GM12878 (cell line): Measurements from ENCODE around the gene EEF2KMT. TPM values are rescaled to one million over a fixed set of nuclear protein-coding genes. Genes with fewer than 3 reads are reported as not detected.

ENCODE experiments used
- ATAC-seq: fragments of 200-7000 bp; cut with Tn5 transposase; 3 replicates; pipeline ENCODE4 v1.9.1; 2020; ENCODE audit warnings: mild to moderate bottlenecking, moderate library complexity
- BruUV-seq: library from RNA; stranded (reverse); fragments of 400-500 nt; replicated peaks from 2 replicates; lab custom pipeline; 2021; lab: Mats Ljungman, UMichigan
- CTCF ChIA-PET: fragments of 300-600 bp; sonication (Branson Sonifier 250); formaldehyde crosslinking; extraction: SDS; loops from one replicate; lab custom pipeline; 2021; ENCODE audit warnings: inconsistent platforms; lab: Yijun Ruan, JAX
- POLR2A ChIA-PET: fragments of 350-600 bp; formaldehyde crosslinking; extraction: SDS; loops from one replicate; lab custom pipeline; 2021; ENCODE audit warnings: inconsistent platforms; lab: Charles Lee
- RAD21 ChIA-PET: fragments of 300-600 bp; sonication (Branson Sonifier 250); formaldehyde crosslinking; loops from one replicate; lab custom pipeline; 2023; ENCODE audit warnings: antibody characterized with exemption; ENCODE audit not compliant: unreplicated experiment; lab: Charles Lee
- SMC1A ChIA-PET: fragments of 300-600 bp; sonication (Branson Sonifier 250); formaldehyde crosslinking; loops from one replicate; lab custom pipeline; 2023; ENCODE audit not compliant: unreplicated experiment, uncharacterized antibody; lab: Charles Lee
- DNase-seq: peaks from one replicate; pipeline ENCODE4 v3.0.0-alpha.2; 2011; ENCODE audit warnings: low read depth, low spot score
- FAIRE-seq: peaks from 3 replicates; lab custom pipeline; 2011; peaks lifted over from hg19 to GRCh38; lab: Jason Lieb, UNC
- H2AFZ ChIP-seq: 2 replicates; pipeline ENCODE4 v1.6.0; 2011; ENCODE audit warnings: low read depth, low read length, control low read depth; ENCODE audit not compliant: control insufficient read depth
- H3K27ac ChIP-seq: 2 replicates; pipeline ENCODE4 v1.5.1; 2011; ENCODE audit warnings: control low read depth; ENCODE audit not compliant: control insufficient read depth, insufficient read depth
- H3K27me3 ChIP-seq, 2 experiments: replicated peaks in 1 of 2; 2 replicates each; pipeline versions ENCODE4 v1.6.0 to v1.6.1; 2011; ENCODE audit warnings: low read length in 1 of 2; ENCODE audit not compliant: control insufficient read depth in 2 of 2, insufficient read depth in 2 of 2
- H3K36me3 ChIP-seq, 2 experiments: 2 replicates each; pipeline ENCODE4 v1.5.1; 2011; ENCODE audit warnings: low read length in 1 of 2; ENCODE audit not compliant: control insufficient read depth in 2 of 2, insufficient read depth in 2 of 2
- H3K4me1 ChIP-seq: 2 replicates; pipeline ENCODE4 v1.6.1; 2011; ENCODE audit warnings: mild to moderate bottlenecking, low read length, moderate library complexity, mixed read lengths; ENCODE audit not compliant: control insufficient read depth, insufficient read depth
- H3K4me2 ChIP-seq: 2 replicates; pipeline ENCODE4 v1.6.0; 2011; ENCODE audit warnings: control low read depth; ENCODE audit not compliant: control insufficient read depth, insufficient read depth
- H3K4me3 ChIP-seq: fragments of 200-600 bp; sonication (generic); 2 replicates; pipeline ENCODE4 v1.5.1; 2016
- H3K79me2 ChIP-seq: 2 replicates; pipeline ENCODE4 v1.6.0; 2011; ENCODE audit warnings: low read length; ENCODE audit not compliant: control insufficient read depth, insufficient read depth
- H3K9ac ChIP-seq: 2 replicates; pipeline ENCODE4 v1.8.0; 2011; ENCODE audit warnings: low read length, control low read depth, mixed read lengths; ENCODE audit not compliant: control insufficient read depth, insufficient read depth
- H3K9me3 ChIP-seq: replicated peaks from 3 replicates; pipeline ENCODE4 v1.5.1; 2011; ENCODE audit warnings: mild to moderate bottlenecking, low read length; ENCODE audit not compliant: control insufficient read depth, insufficient read depth
- H4K20me1 ChIP-seq: 2 replicates; pipeline ENCODE4 v1.6.0; 2011; ENCODE audit not compliant: control insufficient read depth, insufficient read depth
- BCL11A ChIP-seq: IDR thresholded peaks from 2 replicates; pipeline ENCODE4 v1.6.1; 2011; ENCODE audit warnings: low read depth, low read length
- CBX3 ChIP-seq: fragments of 200-600 bp; sonication (generic); IDR thresholded peaks from 2 replicates; pipeline ENCODE4 v1.6.1; 2016; ENCODE audit warnings: low read depth, borderline replicate concordance
- CBX5 ChIP-seq: sonication (generic); IDR thresholded peaks from 2 replicates; pipeline ENCODE4 v1.6.1; 2016; ENCODE audit warnings: low read depth, moderate library complexity, mild to moderate bottlenecking, inconsistent platforms
- FOS ChIP-seq: IDR thresholded peaks from 3 replicates; pipeline ENCODE4 v1.6.1; 2011; ENCODE audit warnings: borderline replicate concordance; ENCODE audit not compliant: insufficient read length; ENCODE audit errors: extremely low read depth
- HDAC6 ChIP-seq: fragments of 200-600 bp; sonication (generic); IDR thresholded peaks from one replicate; pipeline ENCODE4 v1.8.0; 2017; ENCODE audit warnings: antibody characterized with exemption; ENCODE audit not compliant: unreplicated experiment
- LARP7 ChIP-seq: fragments of 450-650 bp; IDR thresholded peaks from 2 replicates; pipeline ENCODE4 v1.6.1; 2017; ENCODE audit warnings: mild to moderate bottlenecking
- MYB ChIP-seq: fragments of 150-350 bp; IDR thresholded peaks from 2 replicates; pipeline ENCODE4 v1.6.1; 2014; ENCODE audit warnings: mild to moderate bottlenecking, low read depth, low read length, borderline replicate concordance
- RUNX3 ChIP-seq: IDR thresholded peaks from 2 replicates; pipeline ENCODE4 v1.6.1; 2012; ENCODE audit warnings: low read length, inconsistent platforms
- SIX5 ChIP-seq: IDR thresholded peaks from 2 replicates; pipeline ENCODE4 v1.6.1; 2011; ENCODE audit warnings: mild to moderate bottlenecking, low read depth, low read length, moderate library complexity; ENCODE audit not compliant: severe bottlenecking
- SMC3 ChIP-seq: IDR thresholded peaks from 2 replicates; pipeline ENCODE4 v1.6.1; 2011; ENCODE audit warnings: low read length, improper control_type of control experiment, borderline replicate concordance
- WGBS: methylation state at CpG from one replicate; pipeline ENCODE4 v1.1.6; 2016; ENCODE audit warnings: low lambda C conversion rate; ENCODE audit not compliant: insufficient replicate concordance, insufficient coverage; ENCODE audit errors: missing lambda C conversion rate; 5-methylcytosine and 5-hydroxymethylcytosine counted together
- in situ Hi-C: fragments of 300-500 bp; cut with MboI; formaldehyde crosslinking; loops from 9 replicates; pipeline ENCODE4 v1.14.3; 2018; ENCODE audit warnings: mixed read lengths
- intact Hi-C: fragments of 100-400 bp; cut with micrococcal nuclease; formaldehyde crosslinking; loops from one replicate; pipeline ENCODE4 v1.14.2; 2022; ENCODE audit not compliant: unreplicated experiment
- polyA plus RNA-seq, 11 experiments: library from polyadenylated mRNA; depleted of rRNA in 4 of 11; unstranded in 6 of 11; stranded (reverse) in 5 of 11; fragments of >200 nt; fragmentation: Nextera tagmentation in 4 of 11; fragmentation: Illumina TruSeq in 1 of 11; extraction: Ambion mirVana in 4 of 11; extraction: Trizol in 1 of 11; gene quantifications; 1 replicate in 1 of 11; 2 replicates in 10 of 11; pipeline versions ENCODE4 v1.2.1 to v1.2.3, GENCODE V29; 2011 to 2016; ENCODE audit warnings: inconsistent platforms in 2 of 11, missing spikeins in 2 of 11, low read depth in 1 of 11
- total RNA-seq, 4 experiments: library from RNA; depleted of rRNA in 3 of 4; stranded (reverse); fragments of >200 nt in 3 of 4; fragmentation: Illumina TruSeq in 1 of 4; extraction: Trizol in 1 of 4; gene quantifications; 2 replicates each; pipeline versions ENCODE4 v1.2.1 to v1.2.3, GENCODE V29; 2013 to 2021
- TF ChIP-seq, protein P1 (sequence below): fragments of 450-650 bp; IDR thresholded peaks from 2 replicates; pipeline ENCODE4 v1.6.1; 2017; ENCODE audit warnings: low read depth, mild to moderate bottlenecking, moderate library complexity
- TF ChIP-seq, protein P2 (sequence below): fragments of 450-650 bp; IDR thresholded peaks from 2 replicates; pipeline ENCODE4 v1.6.1; 2016; ENCODE audit warnings: mild to moderate bottlenecking, moderate library complexity, borderline replicate concordance
- TF ChIP-seq, protein P3 (sequence below): IDR thresholded peaks from 2 replicates; pipeline ENCODE4 v1.6.1; 2012; ENCODE audit warnings: low read depth, low read length, improper control_type of control experiment

EEF2KMT gene
- total and polyA plus RNA-seq, 10 of the 15 experiments (the other 5 are each of a cell fraction or from before 2014, with no cell fraction given) = 3.8 to 28.1 (median 14.3) TPM

DNA sequence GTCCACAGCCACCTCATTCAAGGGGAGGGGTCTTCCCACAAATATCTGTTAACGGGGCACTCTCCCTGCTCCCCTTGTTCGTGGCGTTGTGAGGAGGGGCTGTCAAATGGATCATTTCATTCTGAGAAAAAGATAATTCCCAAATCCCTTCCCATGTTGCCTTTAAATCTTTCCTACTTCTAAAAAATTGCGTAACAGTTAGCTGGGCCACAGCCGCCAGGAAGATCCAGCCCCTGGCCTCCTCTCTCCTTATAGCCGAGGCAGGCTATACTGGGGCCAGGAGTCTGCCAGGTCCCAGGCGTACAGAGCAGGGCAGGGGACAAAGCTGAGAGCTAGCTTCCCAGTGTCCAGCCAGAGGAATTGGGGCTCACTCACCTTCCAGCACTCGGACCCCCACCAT is 32.3 kb downstream of the EEF2KMT start:
- Histone ChIP-seq H3K27me3 (no peaks in the 10 kb centered on the region; a peak in 1 of 4 replicates), H3K4me1 (peaks cover 16% of the 10 kb centered on the region), H3K36me3 (no peaks in the 10 kb centered on the region), H3K4me2 (no peak overlapping the region), H2AFZ (no peak overlapping the region), H3K4me3 (no peak overlapping the region), H3K9ac (no peak overlapping the region), H3K79me2 (no peaks in the 10 kb centered on the region), H3K27ac (no peak overlapping the region), H4K20me1 (no peaks in the 10 kb centered on the region), H3K9me3 (no peaks in the 10 kb centered on the region; the same call in 2 of the 3 replicates)
- 31% methylated on average over 8 of the region's 8 CpGs for WGBS
- DNase-seq = no peak
- TF ChIP-seq CBX5 = no peak
- TF ChIP-seq, protein P1, sequence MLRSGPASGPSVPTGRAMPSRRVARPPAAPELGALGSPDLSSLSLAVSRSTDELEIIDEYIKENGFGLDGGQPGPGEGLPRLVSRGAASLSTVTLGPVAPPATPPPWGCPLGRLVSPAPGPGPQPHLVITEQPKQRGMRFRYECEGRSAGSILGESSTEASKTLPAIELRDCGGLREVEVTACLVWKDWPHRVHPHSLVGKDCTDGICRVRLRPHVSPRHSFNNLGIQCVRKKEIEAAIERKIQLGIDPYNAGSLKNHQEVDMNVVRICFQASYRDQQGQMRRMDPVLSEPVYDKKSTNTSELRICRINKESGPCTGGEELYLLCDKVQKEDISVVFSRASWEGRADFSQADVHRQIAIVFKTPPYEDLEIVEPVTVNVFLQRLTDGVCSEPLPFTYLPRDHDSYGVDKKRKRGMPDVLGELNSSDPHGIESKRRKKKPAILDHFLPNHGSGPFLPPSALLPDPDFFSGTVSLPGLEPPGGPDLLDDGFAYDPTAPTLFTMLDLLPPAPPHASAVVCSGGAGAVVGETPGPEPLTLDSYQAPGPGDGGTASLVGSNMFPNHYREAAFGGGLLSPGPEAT = no peak
- TF ChIP-seq LARP7 = no peak
- TF ChIP-seq CBX3 = no peak
- no peak for TF ChIP-seq HDAC6
- TF ChIP-seq, protein P2, sequence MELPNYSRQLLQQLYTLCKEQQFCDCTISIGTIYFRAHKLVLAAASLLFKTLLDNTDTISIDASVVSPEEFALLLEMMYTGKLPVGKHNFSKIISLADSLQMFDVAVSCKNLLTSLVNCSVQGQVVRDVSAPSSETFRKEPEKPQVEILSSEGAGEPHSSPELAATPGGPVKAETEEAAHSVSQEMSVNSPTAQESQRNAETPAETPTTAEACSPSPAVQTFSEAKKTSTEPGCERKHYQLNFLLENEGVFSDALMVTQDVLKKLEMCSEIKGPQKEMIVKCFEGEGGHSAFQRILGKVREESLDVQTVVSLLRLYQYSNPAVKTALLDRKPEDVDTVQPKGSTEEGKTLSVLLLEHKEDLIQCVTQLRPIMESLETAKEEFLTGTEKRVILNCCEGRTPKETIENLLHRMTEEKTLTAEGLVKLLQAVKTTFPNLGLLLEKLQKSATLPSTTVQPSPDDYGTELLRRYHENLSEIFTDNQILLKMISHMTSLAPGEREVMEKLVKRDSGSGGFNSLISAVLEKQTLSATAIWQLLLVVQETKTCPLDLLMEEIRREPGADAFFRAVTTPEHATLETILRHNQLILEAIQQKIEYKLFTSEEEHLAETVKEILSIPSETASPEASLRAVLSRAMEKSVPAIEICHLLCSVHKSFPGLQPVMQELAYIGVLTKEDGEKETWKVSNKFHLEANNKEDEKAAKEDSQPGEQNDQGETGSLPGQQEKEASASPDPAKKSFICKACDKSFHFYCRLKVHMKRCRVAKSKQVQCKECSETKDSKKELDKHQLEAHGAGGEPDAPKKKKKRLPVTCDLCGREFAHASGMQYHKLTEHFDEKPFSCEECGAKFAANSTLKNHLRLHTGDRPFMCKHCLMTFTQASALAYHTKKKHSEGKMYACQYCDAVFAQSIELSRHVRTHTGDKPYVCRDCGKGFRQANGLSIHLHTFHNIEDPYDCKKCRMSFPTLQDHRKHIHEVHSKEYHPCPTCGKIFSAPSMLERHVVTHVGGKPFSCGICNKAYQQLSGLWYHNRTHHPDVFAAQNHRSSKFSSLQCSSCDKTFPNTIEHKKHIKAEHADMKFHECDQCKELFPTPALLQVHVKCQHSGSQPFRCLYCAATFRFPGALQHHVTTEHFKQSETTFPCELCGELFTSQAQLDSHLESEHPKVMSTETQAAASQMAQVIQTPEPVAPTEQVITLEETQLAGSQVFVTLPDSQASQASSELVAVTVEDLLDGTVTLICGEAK = no peak
- no peak for TF ChIP-seq MYB
- TF ChIP-seq BCL11A = no peak
- no peak for TF ChIP-seq SMC3
- TF ChIP-seq, protein P3, sequence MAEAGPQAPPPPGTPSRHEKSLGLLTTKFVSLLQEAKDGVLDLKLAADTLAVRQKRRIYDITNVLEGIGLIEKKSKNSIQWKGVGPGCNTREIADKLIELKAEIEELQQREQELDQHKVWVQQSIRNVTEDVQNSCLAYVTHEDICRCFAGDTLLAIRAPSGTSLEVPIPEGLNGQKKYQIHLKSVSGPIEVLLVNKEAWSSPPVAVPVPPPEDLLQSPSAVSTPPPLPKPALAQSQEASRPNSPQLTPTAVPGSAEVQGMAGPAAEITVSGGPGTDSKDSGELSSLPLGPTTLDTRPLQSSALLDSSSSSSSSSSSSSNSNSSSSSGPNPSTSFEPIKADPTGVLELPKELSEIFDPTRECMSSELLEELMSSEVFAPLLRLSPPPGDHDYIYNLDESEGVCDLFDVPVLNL = no peak
- TF ChIP-seq RUNX3 = no peak
- TF ChIP-seq SIX5 = no peak
- TF ChIP-seq FOS = no peak
- no peak for FAIRE-seq
- ATAC-seq = no peak
- ChIA-PET POLR2A (no interaction called here), SMC1A (no interaction called here), RAD21 (no interaction called here), CTCF (no interaction called here)
- in situ Hi-C loops (no loop called here), intact Hi-C loops (loop anchor here (10.0 kb wide), 1 partner anchor 91 kb away; no protein-coding TSS in a partner anchor)
- BruUV-seq = no TSS peak
